ENCODE data around the gene TRNP1. TPM values are rescaled to one million over a fixed set of nuclear protein-coding genes. Genes with fewer than 3 reads are reported as not detected.

Gene TRNP1
- total RNA-seq, 1 donor from 2014 or later: 19.2 TPM

DNA sequence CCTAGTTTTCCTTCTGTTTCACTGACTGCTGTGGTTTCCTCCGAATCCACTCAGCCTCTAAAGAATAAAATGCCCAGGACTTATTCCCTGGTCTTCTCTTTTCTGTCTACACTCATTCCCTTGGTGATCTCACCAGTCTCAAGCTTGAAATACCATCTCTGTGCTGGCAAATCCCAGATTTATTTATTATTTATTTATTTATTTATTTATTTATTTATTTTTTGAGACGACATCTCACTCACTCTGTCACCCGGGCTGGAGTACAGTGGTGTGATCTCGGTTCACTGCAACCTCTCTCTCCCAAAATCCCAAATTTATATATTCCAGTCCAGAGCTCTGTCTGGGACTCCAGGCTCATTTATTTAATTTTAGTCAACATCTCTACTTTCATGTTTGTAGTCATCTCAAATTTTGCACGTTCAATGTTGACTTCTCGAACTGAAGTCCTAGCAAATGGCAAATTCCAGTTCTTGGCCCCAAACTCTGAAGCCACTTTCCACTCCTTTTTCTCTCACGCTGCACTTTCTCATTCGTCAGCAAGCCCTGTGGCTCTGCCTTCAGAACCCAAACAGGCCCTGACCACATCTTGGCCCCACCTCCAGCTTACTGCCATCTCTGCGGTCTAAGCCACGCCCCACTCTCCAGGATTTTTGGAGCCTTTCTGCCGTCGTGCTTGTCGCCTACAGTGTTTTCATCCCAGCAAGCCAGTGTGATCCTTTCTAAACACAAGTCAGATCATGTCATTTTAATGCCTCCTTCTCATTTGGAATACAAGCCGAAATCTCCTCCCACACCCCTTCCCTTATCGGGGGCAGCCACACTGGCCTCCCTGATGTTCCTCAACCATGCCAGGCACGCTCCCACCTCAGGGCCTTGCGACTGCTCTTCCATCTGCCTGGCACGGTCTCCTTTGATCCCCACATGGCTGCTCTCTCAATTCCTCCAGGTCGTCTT lies 33.4 kb downstream of the TRNP1 start:
- FAIRE-seq: no peak
- DNase-seq (ENCODE audit: low read depth): peak; percentile 76

DNA sequence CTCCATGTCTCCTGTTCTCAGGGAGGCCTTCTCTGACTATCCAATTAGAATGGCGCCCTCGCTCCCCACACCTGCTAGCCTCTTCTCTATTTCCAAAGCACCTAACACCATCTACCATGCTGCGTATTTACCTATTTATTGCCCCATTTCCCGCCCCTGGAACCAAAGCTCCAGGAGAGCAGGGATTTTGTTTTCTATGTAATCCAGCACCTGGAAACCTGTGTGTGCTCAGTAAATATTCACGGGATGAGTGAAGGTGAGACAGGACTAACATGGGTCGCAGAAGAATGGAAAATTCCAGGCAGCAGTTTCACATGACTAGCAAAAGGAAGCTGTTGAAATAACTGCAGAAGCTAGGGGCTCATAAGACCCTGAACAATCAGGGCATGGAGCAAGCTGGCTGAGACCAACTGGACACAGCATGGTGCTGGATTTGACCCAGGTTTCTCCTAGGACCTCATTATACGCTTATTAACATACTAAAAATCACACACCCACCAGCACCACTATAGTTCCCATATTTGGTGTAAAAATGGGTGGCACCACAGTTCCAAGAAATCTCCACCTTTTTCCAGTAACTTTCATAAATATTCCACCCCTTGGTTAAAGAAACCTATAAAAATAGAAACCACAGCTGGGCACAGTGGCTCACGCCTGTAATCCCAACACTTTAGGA lies 34.2 kb downstream of the TRNP1 start:
- TF ChIP-seq EZH2 (IDR thresholded peaks at IDR 0.05; ENCODE audit: insufficient read depth, low read length): no peak
- TF ChIP-seq, protein P1, sequence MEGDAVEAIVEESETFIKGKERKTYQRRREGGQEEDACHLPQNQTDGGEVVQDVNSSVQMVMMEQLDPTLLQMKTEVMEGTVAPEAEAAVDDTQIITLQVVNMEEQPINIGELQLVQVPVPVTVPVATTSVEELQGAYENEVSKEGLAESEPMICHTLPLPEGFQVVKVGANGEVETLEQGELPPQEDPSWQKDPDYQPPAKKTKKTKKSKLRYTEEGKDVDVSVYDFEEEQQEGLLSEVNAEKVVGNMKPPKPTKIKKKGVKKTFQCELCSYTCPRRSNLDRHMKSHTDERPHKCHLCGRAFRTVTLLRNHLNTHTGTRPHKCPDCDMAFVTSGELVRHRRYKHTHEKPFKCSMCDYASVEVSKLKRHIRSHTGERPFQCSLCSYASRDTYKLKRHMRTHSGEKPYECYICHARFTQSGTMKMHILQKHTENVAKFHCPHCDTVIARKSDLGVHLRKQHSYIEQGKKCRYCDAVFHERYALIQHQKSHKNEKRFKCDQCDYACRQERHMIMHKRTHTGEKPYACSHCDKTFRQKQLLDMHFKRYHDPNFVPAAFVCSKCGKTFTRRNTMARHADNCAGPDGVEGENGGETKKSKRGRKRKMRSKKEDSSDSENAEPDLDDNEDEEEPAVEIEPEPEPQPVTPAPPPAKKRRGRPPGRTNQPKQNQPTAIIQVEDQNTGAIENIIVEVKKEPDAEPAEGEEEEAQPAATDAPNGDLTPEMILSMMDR (IDR thresholded peaks at IDR 0.05; ENCODE audit: insufficient read depth, low read depth, low read length): no peak
- Histone ChIP-seq H3K4me3 (ENCODE audit: insufficient read depth, low read depth, low read length) (no peak overlapping the region), H3K79me2 (ENCODE audit: insufficient read depth, low read length) (no peaks in the 10 kb centered on the region), H3K27ac (ENCODE audit: low read depth, low read length) (no peak overlapping the region), H3K27me3 (ENCODE audit: insufficient read depth, low read length) (no peaks in the 10 kb centered on the region), H3K9ac (ENCODE audit: low read length) (no peak overlapping the region), H2AFZ (ENCODE audit: low read depth, low read length) (peak overlapping the region; percentile 23), H3K36me3 (ENCODE audit: insufficient read depth, low read length) (no peaks in the 10 kb centered on the region), H4K20me1 (ENCODE audit: insufficient read depth, low read length) (no peaks in the 10 kb centered on the region), H3K4me1 (ENCODE audit: insufficient read depth, low read length) (peaks cover 14% of the 10 kb centered on the region), H3K9me3 (ENCODE audit: insufficient read depth, low read depth, low read length) (no peaks in the 10 kb centered on the region), H3K4me2 (ENCODE audit: low read length) (no peak overlapping the region)
- peaks cover 2% of the 10 kb centered on the region for H3K27me3 Mint-ChIP-seq (ENCODE audit: low read depth, unreplicated experiment)
- FAIRE-seq (no peak), DNase-seq (ENCODE audit: low read depth) (no peak)
- H3K4me3 Mint-ChIP-seq (ENCODE audit: unreplicated experiment): no peak overlapping the region
- H3K4me1 Mint-ChIP-seq (ENCODE audit: low read depth, unreplicated experiment): peaks cover 9% of the 10 kb centered on the region
- H3K27ac Mint-ChIP-seq (ENCODE audit: unreplicated experiment): peak overlapping the region; percentile 90
- no peaks in the 10 kb centered on the region for H3K9me3 Mint-ChIP-seq (ENCODE audit: unreplicated experiment)
- no peaks in the 10 kb centered on the region for H3K36me3 Mint-ChIP-seq (ENCODE audit: low read depth, unreplicated experiment)

More for the DNA sequence above, 33.4 kb downstream of the TRNP1 start:
- Histone ChIP-seq H3K4me1 (ENCODE audit: insufficient read depth, low read length) (peaks cover 15% of the 10 kb centered on the region), H4K20me1 (ENCODE audit: insufficient read depth, low read length) (no peaks in the 10 kb centered on the region), H3K4me3 (ENCODE audit: insufficient read depth, low read depth, low read length) (no peak overlapping the region), H3K4me2 (ENCODE audit: low read length) (peak overlapping the region; percentile 9), H3K9me3 (ENCODE audit: insufficient read depth, low read depth, low read length) (no peaks in the 10 kb centered on the region), H3K79me2 (ENCODE audit: insufficient read depth, low read length) (no peaks in the 10 kb centered on the region), H3K9ac (ENCODE audit: low read length) (no peak overlapping the region), H3K27me3 (ENCODE audit: insufficient read depth, low read length) (no peaks in the 10 kb centered on the region), H3K27ac (ENCODE audit: low read depth, low read length) (no peak overlapping the region), H3K36me3 (ENCODE audit: insufficient read depth, low read length) (no peaks in the 10 kb centered on the region), H2AFZ (ENCODE audit: low read depth, low read length) (peak overlapping the region; percentile 23)
- TF ChIP-seq, protein P1 (IDR thresholded peaks at IDR 0.05; ENCODE audit: insufficient read depth, low read depth, low read length): no peak
- TF ChIP-seq EZH2 (IDR thresholded peaks at IDR 0.05; ENCODE audit: insufficient read depth, low read length): no peak
- Mint-ChIP-seq H3K27me3 (ENCODE audit: low read depth, unreplicated experiment) (peaks cover 2% of the 10 kb centered on the region), H3K4me3 (ENCODE audit: unreplicated experiment) (no peak overlapping the region), H3K4me1 (ENCODE audit: low read depth, unreplicated experiment) (peaks cover 9% of the 10 kb centered on the region), H3K27ac (ENCODE audit: unreplicated experiment) (peak overlapping the region; percentile 90), H3K9me3 (ENCODE audit: unreplicated experiment) (no peaks in the 10 kb centered on the region), H3K36me3 (ENCODE audit: low read depth, unreplicated experiment) (no peaks in the 10 kb centered on the region)

Data from astrocyte (in vitro differentiated cells and primary cell).